SH-SY5Y (cell line): ENCODE data around the gene DSCAM.

ENCODE experiments used
- GATA2 ChIP-seq: IDR thresholded peaks from 2 replicates; pipeline ENCODE4 v1.6.1; 2011; ENCODE audit warnings: mild to moderate bottlenecking, low read depth, low read length
- GATA3 ChIP-seq: IDR thresholded peaks from 2 replicates; pipeline ENCODE4 v1.6.1; 2011; ENCODE audit warnings: low read depth, mild to moderate bottlenecking, low read length, moderate library complexity

- no peak for TF ChIP-seq GATA2
- TF ChIP-seq GATA3 = no peak
Observed at GRCh38 chr21:40447016-40447415, 399.9 kb downstream of the DSCAM start.
